ENCODE results near the gene MAST2.
"Not testable (repeated sequence)": the region's sequence is repeated elsewhere in the genome, so short reads cannot be mapped to it uniquely, and the experiment has no call there.

Gene MAST2

GRCh38 chr1:45960930-45961715, 157.7 kb downstream of the MAST2 start:
- H3K27me3 ChIP-seq (ENCODE audit: insufficient read depth, low read length, poor library complexity, severe bottlenecking) = no peaks in the 10 kb centered on the region
- H2AFZ ChIP-seq (ENCODE audit: low read length) = no peak overlapping the region
- TF ChIP-seq EZH2phosphoT487 (IDR thresholded peaks at IDR 0.05; ENCODE audit: borderline replicate concordance) = no peak
- no peak for TF ChIP-seq CTCF (conservative IDR thresholded peaks at IDR 0.05; ENCODE audit: low read length)
- H3K36me3 ChIP-seq (ENCODE audit: insufficient read depth, low read length) = no peaks in the 10 kb centered on the region
- H4K20me1 ChIP-seq (ENCODE audit: insufficient read depth, low read length, poor library complexity, severe bottlenecking) = no peaks in the 10 kb centered on the region
- no peaks in the 10 kb centered on the region for H3K4me1 ChIP-seq (ENCODE audit: insufficient read depth, low read length, poor library complexity, severe bottlenecking)
- no peaks in the 10 kb centered on the region for H3K9me2 ChIP-seq (replicated peaks; ENCODE audit: low read depth, low read length)
- no peak overlapping the region for H3K4me3 ChIP-seq (ENCODE audit: low read length, poor library complexity, severe bottlenecking)
- no peaks in the 10 kb centered on the region for H3K9me3 ChIP-seq (ENCODE audit: insufficient read depth, low read depth, low read length)
- H3K4me2 ChIP-seq (ENCODE audit: low read depth, low read length, poor library complexity, severe bottlenecking) = no peak overlapping the region
- no peaks in the 10 kb centered on the region for H3K79me2 ChIP-seq (ENCODE audit: insufficient read depth, low read length)
- H3F3A ChIP-seq (ENCODE audit: low read depth) = no peaks in the 10 kb centered on the region
- no peak overlapping the region for H3K9ac ChIP-seq (ENCODE audit: low read depth, low read length, poor library complexity, severe bottlenecking)

DNA sequence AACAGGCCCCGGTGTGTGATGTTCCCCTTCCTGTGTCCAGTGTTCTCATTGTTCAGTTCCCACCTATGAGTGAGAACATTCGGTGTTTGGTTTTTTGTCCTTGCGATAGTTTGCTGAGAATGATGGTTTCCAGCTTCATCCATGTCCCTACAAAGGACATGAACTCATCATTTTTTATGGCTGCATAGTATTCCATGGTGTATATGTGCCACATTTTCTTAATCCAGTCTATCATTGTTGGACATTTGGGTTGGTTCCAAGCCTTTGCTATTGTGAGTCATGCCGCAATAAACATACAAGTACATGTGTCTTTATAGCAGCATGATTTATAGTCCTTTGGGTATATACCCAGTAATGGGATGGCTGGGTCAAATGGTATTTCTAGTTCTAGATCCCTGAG, 158.5 kb downstream of the MAST2 start:
- not testable (repeated sequence) for H3F3A ChIP-seq (ENCODE audit: low read depth); H3K79me2 ChIP-seq (ENCODE audit: insufficient read depth, low read length); H4K20me1 ChIP-seq (ENCODE audit: insufficient read depth, low read length, poor library complexity, severe bottlenecking); H3K27me3 ChIP-seq (ENCODE audit: insufficient read depth, low read length, poor library complexity, severe bottlenecking); H2AFZ ChIP-seq (ENCODE audit: low read length); H3K36me3 ChIP-seq (ENCODE audit: insufficient read depth, low read length); H3K9ac ChIP-seq (ENCODE audit: low read depth, low read length, poor library complexity, severe bottlenecking); H3K4me2 ChIP-seq (ENCODE audit: low read depth, low read length, poor library complexity, severe bottlenecking); H3K4me1 ChIP-seq (ENCODE audit: insufficient read depth, low read length, poor library complexity, severe bottlenecking); H3K4me3 ChIP-seq (ENCODE audit: low read length, poor library complexity, severe bottlenecking); H3K9me3 ChIP-seq (ENCODE audit: insufficient read depth, low read depth, low read length); H3K9me2 ChIP-seq (replicated peaks; ENCODE audit: low read depth, low read length)

- Histone ChIP-seq H3K9me2 (replicated peaks; ENCODE audit: low read depth, low read length) (no peaks in the 10 kb centered on the region), H3K4me3 (ENCODE audit: low read length, poor library complexity, severe bottlenecking) (no peak overlapping the region), H4K20me1 (ENCODE audit: insufficient read depth, low read length, poor library complexity, severe bottlenecking) (no peaks in the 10 kb centered on the region), H2AFZ (ENCODE audit: low read length) (no peak overlapping the region), H3K4me1 (ENCODE audit: insufficient read depth, low read length, poor library complexity, severe bottlenecking) (no peaks in the 10 kb centered on the region), H3F3A (ENCODE audit: low read depth) (no peaks in the 10 kb centered on the region), H3K27me3 (ENCODE audit: insufficient read depth, low read length, poor library complexity, severe bottlenecking) (no peaks in the 10 kb centered on the region), H3K9me3 (ENCODE audit: insufficient read depth, low read depth, low read length) (no peaks in the 10 kb centered on the region), H3K4me2 (ENCODE audit: low read depth, low read length, poor library complexity, severe bottlenecking) (no peak overlapping the region), H3K79me2 (ENCODE audit: insufficient read depth, low read length) (no peaks in the 10 kb centered on the region), H3K9ac (ENCODE audit: low read depth, low read length, poor library complexity, severe bottlenecking) (no peak overlapping the region), H3K36me3 (ENCODE audit: insufficient read depth, low read length) (no peaks in the 10 kb centered on the region; the same call in 1 of the 2 replicates)
- TF ChIP-seq CTCF (conservative IDR thresholded peaks at IDR 0.05; ENCODE audit: low read length) (no peak), EZH2phosphoT487 (IDR thresholded peaks at IDR 0.05; ENCODE audit: borderline replicate concordance) (no peak)
Measured at GRCh38 chr1:45968941-45969666, 165.7 kb downstream of the MAST2 start.

Data from Loucy (cell line).